GM12878 (cell line): ENCODE results near the gene CHRNA9. TPM values are rescaled to one million over a fixed set of nuclear protein-coding genes. Genes with fewer than 3 reads are reported as not detected.

Experiments used
- ATAC-seq: fragments of 200-7000 bp; cut with Tn5 transposase; 3 replicates; pipeline ENCODE4 v1.9.1; 2020; ENCODE audit warnings: mild to moderate bottlenecking, moderate library complexity
- BruUV-seq: library from RNA; stranded (reverse); fragments of 400-500 nt; replicated peaks from 2 replicates; lab custom pipeline; 2021; lab: Mats Ljungman, UMichigan
- CTCF ChIA-PET: fragments of 300-600 bp; sonication (Branson Sonifier 250); formaldehyde crosslinking; extraction: SDS; loops from one replicate; lab custom pipeline; 2021; ENCODE audit warnings: inconsistent platforms; lab: Yijun Ruan, JAX
- POLR2A ChIA-PET: fragments of 350-600 bp; formaldehyde crosslinking; extraction: SDS; loops from one replicate; lab custom pipeline; 2021; ENCODE audit warnings: inconsistent platforms; lab: Charles Lee
- RAD21 ChIA-PET: fragments of 300-600 bp; sonication (Branson Sonifier 250); formaldehyde crosslinking; loops from one replicate; lab custom pipeline; 2023; ENCODE audit warnings: antibody characterized with exemption; ENCODE audit not compliant: unreplicated experiment; lab: Charles Lee
- SMC1A ChIA-PET: fragments of 300-600 bp; sonication (Branson Sonifier 250); formaldehyde crosslinking; loops from one replicate; lab custom pipeline; 2023; ENCODE audit not compliant: unreplicated experiment, uncharacterized antibody; lab: Charles Lee
- DNase-seq: peaks from one replicate; pipeline ENCODE4 v3.0.0-alpha.2; 2011; ENCODE audit warnings: low read depth, low spot score
- FAIRE-seq: peaks from 3 replicates; lab custom pipeline; 2011; peaks lifted over from hg19 to GRCh38; lab: Jason Lieb, UNC
- H2AFZ ChIP-seq: 2 replicates; pipeline ENCODE4 v1.6.0; 2011; ENCODE audit warnings: low read depth, low read length, control low read depth; ENCODE audit not compliant: control insufficient read depth
- H3K27ac ChIP-seq: 2 replicates; pipeline ENCODE4 v1.5.1; 2011; ENCODE audit warnings: control low read depth; ENCODE audit not compliant: control insufficient read depth, insufficient read depth
- H3K27me3 ChIP-seq, 2 experiments: replicated peaks in 1 of 2; 2 replicates each; pipeline versions ENCODE4 v1.6.0 to v1.6.1; 2011; ENCODE audit warnings: low read length in 1 of 2; ENCODE audit not compliant: control insufficient read depth in 2 of 2, insufficient read depth in 2 of 2
- H3K36me3 ChIP-seq, 2 experiments: 2 replicates each; pipeline ENCODE4 v1.5.1; 2011; ENCODE audit warnings: low read length in 1 of 2; ENCODE audit not compliant: control insufficient read depth in 2 of 2, insufficient read depth in 2 of 2
- H3K4me1 ChIP-seq: 2 replicates; pipeline ENCODE4 v1.6.1; 2011; ENCODE audit warnings: mild to moderate bottlenecking, low read length, moderate library complexity, mixed read lengths; ENCODE audit not compliant: control insufficient read depth, insufficient read depth
- H3K4me2 ChIP-seq: 2 replicates; pipeline ENCODE4 v1.6.0; 2011; ENCODE audit warnings: control low read depth; ENCODE audit not compliant: control insufficient read depth, insufficient read depth
- H3K4me3 ChIP-seq: fragments of 200-600 bp; sonication (generic); 2 replicates; pipeline ENCODE4 v1.5.1; 2016
- H3K79me2 ChIP-seq: 2 replicates; pipeline ENCODE4 v1.6.0; 2011; ENCODE audit warnings: low read length; ENCODE audit not compliant: control insufficient read depth, insufficient read depth
- H3K9ac ChIP-seq: 2 replicates; pipeline ENCODE4 v1.8.0; 2011; ENCODE audit warnings: low read length, control low read depth, mixed read lengths; ENCODE audit not compliant: control insufficient read depth, insufficient read depth
- H3K9me3 ChIP-seq: replicated peaks from 3 replicates; pipeline ENCODE4 v1.5.1; 2011; ENCODE audit warnings: mild to moderate bottlenecking, low read length; ENCODE audit not compliant: control insufficient read depth, insufficient read depth
- H4K20me1 ChIP-seq: 2 replicates; pipeline ENCODE4 v1.6.0; 2011; ENCODE audit not compliant: control insufficient read depth, insufficient read depth
- ATF3 ChIP-seq: IDR thresholded peaks from 2 replicates; pipeline ENCODE4 v1.6.1; 2011; ENCODE audit warnings: low read depth, mild to moderate bottlenecking, low read length, moderate library complexity, borderline replicate concordance; ENCODE audit errors: extremely low read depth
- CBFB ChIP-seq: IDR thresholded peaks from 2 replicates; pipeline ENCODE4 v1.6.1; 2016; ENCODE audit warnings: antibody characterized with exemption, low read depth
- CREB1 ChIP-seq: IDR thresholded peaks from 2 replicates; pipeline ENCODE4 v1.6.1; 2012; ENCODE audit warnings: low read depth, mild to moderate bottlenecking, inconsistent platforms
- DPF2 ChIP-seq: fragments of 450-650 bp; IDR thresholded peaks from 2 replicates; pipeline ENCODE4 v1.6.1; 2017; ENCODE audit warnings: mild to moderate bottlenecking
- GATAD2B ChIP-seq: fragments of 450-650 bp; conservative IDR thresholded peaks from 2 replicates; pipeline ENCODE4 v1.6.1; 2017; ENCODE audit warnings: low read depth, mild to moderate bottlenecking, moderate library complexity
- LARP7 ChIP-seq: fragments of 450-650 bp; IDR thresholded peaks from 2 replicates; pipeline ENCODE4 v1.6.1; 2017; ENCODE audit warnings: mild to moderate bottlenecking
- NR2C2 ChIP-seq: IDR thresholded peaks from 2 replicates; pipeline ENCODE4 v1.6.1; 2011; ENCODE audit warnings: borderline replicate concordance, low read depth; ENCODE audit not compliant: control insufficient read depth, insufficient read length
- PAX5 ChIP-seq: IDR thresholded peaks from 2 replicates; pipeline ENCODE4 v1.6.1; 2011; ENCODE audit warnings: low read depth, low read length, borderline replicate concordance
- POU2F2 ChIP-seq: IDR thresholded peaks from 3 replicates; pipeline ENCODE4 v1.6.1; 2011; ENCODE audit warnings: low read depth, mild to moderate bottlenecking, low read length, borderline replicate concordance
- RBBP5 ChIP-seq: fragments of 200-600 bp; sonication (generic); conservative IDR thresholded peaks from 2 replicates; pipeline ENCODE4 v1.6.1; 2016
- SIN3A ChIP-seq: IDR thresholded peaks from 2 replicates; pipeline ENCODE4 v1.6.1; 2012; ENCODE audit warnings: low read depth, low read length, improper control_type of control experiment
- SKIL ChIP-seq: fragments of 450-650 bp; IDR thresholded peaks from 2 replicates; pipeline ENCODE4 v1.6.1; 2017; ENCODE audit warnings: mild to moderate bottlenecking, low read depth, inconsistent platforms; ENCODE audit not compliant: poor library complexity, severe bottlenecking
- SMAD1 ChIP-seq: fragments of 450-650 bp; IDR thresholded peaks from 2 replicates; pipeline ENCODE4 v1.6.1; 2018; ENCODE audit warnings: mild to moderate bottlenecking, low read depth; ENCODE audit not compliant: partially characterized antibody
- SPI1 ChIP-seq: IDR thresholded peaks from 2 replicates; pipeline ENCODE4 v1.6.1; 2011; ENCODE audit warnings: low read depth, mild to moderate bottlenecking, low read length, moderate library complexity, borderline replicate concordance; ENCODE audit not compliant: insufficient read depth
- WGBS: methylation state at CpG from one replicate; pipeline ENCODE4 v1.1.6; 2016; ENCODE audit warnings: low lambda C conversion rate; ENCODE audit not compliant: insufficient replicate concordance, insufficient coverage; ENCODE audit errors: missing lambda C conversion rate; 5-methylcytosine and 5-hydroxymethylcytosine counted together
- in situ Hi-C: fragments of 300-500 bp; cut with MboI; formaldehyde crosslinking; loops from 9 replicates; pipeline ENCODE4 v1.14.3; 2018; ENCODE audit warnings: mixed read lengths
- intact Hi-C: fragments of 100-400 bp; cut with micrococcal nuclease; formaldehyde crosslinking; loops from one replicate; pipeline ENCODE4 v1.14.2; 2022; ENCODE audit not compliant: unreplicated experiment
- polyA plus RNA-seq, 11 experiments: library from polyadenylated mRNA; depleted of rRNA in 4 of 11; unstranded in 6 of 11; stranded (reverse) in 5 of 11; fragments of >200 nt; fragmentation: Nextera tagmentation in 4 of 11; fragmentation: Illumina TruSeq in 1 of 11; extraction: Ambion mirVana in 4 of 11; extraction: Trizol in 1 of 11; gene quantifications; 1 replicate in 1 of 11; 2 replicates in 10 of 11; pipeline versions ENCODE4 v1.2.1 to v1.2.3, GENCODE V29; 2011 to 2016; ENCODE audit warnings: inconsistent platforms in 2 of 11, missing spikeins in 2 of 11, low read depth in 1 of 11
- total RNA-seq, 4 experiments: library from RNA; depleted of rRNA in 3 of 4; stranded (reverse); fragments of >200 nt in 3 of 4; fragmentation: Illumina TruSeq in 1 of 4; extraction: Trizol in 1 of 4; gene quantifications; 2 replicates each; pipeline versions ENCODE4 v1.2.1 to v1.2.3, GENCODE V29; 2013 to 2021
- TF ChIP-seq, protein P1 (sequence below): fragments of 150-350 bp; IDR thresholded peaks from 2 replicates; pipeline ENCODE4 v1.6.1; 2016; ENCODE audit warnings: low read depth, low read length
- TF ChIP-seq, protein P2 (sequence below): fragments of 450-650 bp; IDR thresholded peaks from 2 replicates; pipeline ENCODE4 v1.6.1; 2017; ENCODE audit warnings: antibody characterized with exemption, mild to moderate bottlenecking, moderate library complexity

Gene CHRNA9
- total and polyA plus RNA-seq, 10 of the 15 experiments (the other 5 are each of a cell fraction or from before 2014, with no cell fraction given): 0.05 to 0.09 (median 0.08) TPM; not detected in 7

GRCh38 chr4:40335525-40335894, 377 bp downstream of the CHRNA9 start:
- no TSS peak for BruUV-seq
- POLR2A ChIA-PET: no interaction called here
- Histone ChIP-seq H3K4me1 (no peaks in the 10 kb centered on the region), H3K4me2 (no peak overlapping the region), H4K20me1 (no peaks in the 10 kb centered on the region), H2AFZ (no peak overlapping the region), H3K9me3 (no peaks in the 10 kb centered on the region), H3K27me3 (peaks cover 0 to 3% of the 10 kb centered on the region in 2 experiments; a peak in 1 of 4 replicates), H3K4me3 (no peak overlapping the region), H3K79me2 (no peaks in the 10 kb centered on the region), H3K27ac (no peak overlapping the region), H3K9ac (no peak overlapping the region), H3K36me3 (no peaks in the 10 kb centered on the region)
- DNase-seq (no peak), ATAC-seq (no peak), FAIRE-seq (no peak)
- intact Hi-C loops (no loop called here), in situ Hi-C loops (no loop called here)
- CTCF ChIA-PET: interaction anchor here (0.6 to 3.3 kb wide), 2 partner anchors 10 to 28 kb away, joined by 3 to 18 read pairs; no protein-coding TSS in a partner anchor
- RAD21 ChIA-PET: no interaction called here
- WGBS: 53% methylated on average over 4 of the region's 4 CpGs
- SMC1A ChIA-PET: interaction anchor here (2.4 kb wide), 1 partner anchor 10 kb away, joined by 7 read pairs; no protein-coding TSS in a partner anchor
- TF ChIP-seq PAX5 (no peak), SIN3A (no peak), DPF2 (no peak), GATAD2B (no peak), POU2F2 (no peak), SKIL (no peak), SPI1 (no peak), RBBP5 (no peak), LARP7 (no peak), CBFB (no peak), NR2C2 (no peak), ATF3 (no peak), CREB1 (no peak), SMAD1 (no peak)
- TF ChIP-seq, protein P1, sequence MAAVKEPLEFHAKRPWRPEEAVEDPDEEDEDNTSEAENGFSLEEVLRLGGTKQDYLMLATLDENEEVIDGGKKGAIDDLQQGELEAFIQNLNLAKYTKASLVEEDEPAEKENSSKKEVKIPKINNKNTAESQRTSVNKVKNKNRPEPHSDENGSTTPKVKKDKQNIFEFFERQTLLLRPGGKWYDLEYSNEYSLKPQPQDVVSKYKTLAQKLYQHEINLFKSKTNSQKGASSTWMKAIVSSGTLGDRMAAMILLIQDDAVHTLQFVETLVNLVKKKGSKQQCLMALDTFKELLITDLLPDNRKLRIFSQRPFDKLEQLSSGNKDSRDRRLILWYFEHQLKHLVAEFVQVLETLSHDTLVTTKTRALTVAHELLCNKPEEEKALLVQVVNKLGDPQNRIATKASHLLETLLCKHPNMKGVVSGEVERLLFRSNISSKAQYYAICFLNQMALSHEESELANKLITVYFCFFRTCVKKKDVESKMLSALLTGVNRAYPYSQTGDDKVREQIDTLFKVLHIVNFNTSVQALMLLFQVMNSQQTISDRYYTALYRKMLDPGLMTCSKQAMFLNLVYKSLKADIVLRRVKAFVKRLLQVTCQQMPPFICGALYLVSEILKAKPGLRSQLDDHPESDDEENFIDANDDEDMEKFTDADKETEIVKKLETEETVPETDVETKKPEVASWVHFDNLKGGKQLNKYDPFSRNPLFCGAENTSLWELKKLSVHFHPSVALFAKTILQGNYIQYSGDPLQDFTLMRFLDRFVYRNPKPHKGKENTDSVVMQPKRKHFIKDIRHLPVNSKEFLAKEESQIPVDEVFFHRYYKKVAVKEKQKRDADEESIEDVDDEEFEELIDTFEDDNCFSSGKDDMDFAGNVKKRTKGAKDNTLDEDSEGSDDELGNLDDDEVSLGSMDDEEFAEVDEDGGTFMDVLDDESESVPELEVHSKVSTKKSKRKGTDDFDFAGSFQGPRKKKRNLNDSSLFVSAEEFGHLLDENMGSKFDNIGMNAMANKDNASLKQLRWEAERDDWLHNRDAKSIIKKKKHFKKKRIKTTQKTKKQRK: no peak
- TF ChIP-seq, protein P2, sequence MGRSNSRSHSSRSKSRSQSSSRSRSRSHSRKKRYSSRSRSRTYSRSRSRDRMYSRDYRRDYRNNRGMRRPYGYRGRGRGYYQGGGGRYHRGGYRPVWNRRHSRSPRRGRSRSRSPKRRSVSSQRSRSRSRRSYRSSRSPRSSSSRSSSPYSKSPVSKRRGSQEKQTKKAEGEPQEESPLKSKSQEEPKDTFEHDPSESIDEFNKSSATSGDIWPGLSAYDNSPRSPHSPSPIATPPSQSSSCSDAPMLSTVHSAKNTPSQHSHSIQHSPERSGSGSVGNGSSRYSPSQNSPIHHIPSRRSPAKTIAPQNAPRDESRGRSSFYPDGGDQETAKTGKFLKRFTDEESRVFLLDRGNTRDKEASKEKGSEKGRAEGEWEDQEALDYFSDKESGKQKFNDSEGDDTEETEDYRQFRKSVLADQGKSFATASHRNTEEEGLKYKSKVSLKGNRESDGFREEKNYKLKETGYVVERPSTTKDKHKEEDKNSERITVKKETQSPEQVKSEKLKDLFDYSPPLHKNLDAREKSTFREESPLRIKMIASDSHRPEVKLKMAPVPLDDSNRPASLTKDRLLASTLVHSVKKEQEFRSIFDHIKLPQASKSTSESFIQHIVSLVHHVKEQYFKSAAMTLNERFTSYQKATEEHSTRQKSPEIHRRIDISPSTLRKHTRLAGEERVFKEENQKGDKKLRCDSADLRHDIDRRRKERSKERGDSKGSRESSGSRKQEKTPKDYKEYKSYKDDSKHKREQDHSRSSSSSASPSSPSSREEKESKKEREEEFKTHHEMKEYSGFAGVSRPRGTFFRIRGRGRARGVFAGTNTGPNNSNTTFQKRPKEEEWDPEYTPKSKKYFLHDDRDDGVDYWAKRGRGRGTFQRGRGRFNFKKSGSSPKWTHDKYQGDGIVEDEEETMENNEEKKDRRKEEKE: no peak
